Endothelial cell of umbilical vein (primary cell): ENCODE results near the gene GLI2. TPM values are rescaled to one million over a fixed set of nuclear protein-coding genes. Genes with fewer than 3 reads are reported as not detected.

Source experiments
- BruUV-seq: library from RNA; stranded (reverse); fragments of 400-500 nt; replicated peaks from 2 replicates; lab custom pipeline; 2021; lab: Mats Ljungman, UMichigan
- CTCF ChIA-PET: fragments of 300-600, 350-600 bp; sonication (Branson Sonifier 250); formaldehyde crosslinking; loops from one replicate; lab custom pipeline; 2021; ENCODE audit warnings: antibody characterized with exemption, inconsistent platforms; lab: Charles Lee
- POLR2A ChIA-PET: fragments of 300-600, 350-600 bp; sonication (Branson Sonifier 250); formaldehyde crosslinking; loops from one replicate; lab custom pipeline; 2021; ENCODE audit warnings: antibody characterized with exemption, inconsistent platforms; lab: Charles Lee
- DNase-seq: peaks from one replicate; pipeline ENCODE4 v3.0.0-alpha.2; 2011; ENCODE audit warnings: low read depth, low spot score
- FAIRE-seq: peaks from 2 replicates; lab custom pipeline; 2011; peaks lifted over from hg19 to GRCh38; lab: Jason Lieb, UNC
- H2AFZ ChIP-seq: 2 replicates; pipeline ENCODE4 v1.6.0; 2012; ENCODE audit warnings: low read depth, low read length, control low read depth, inconsistent platforms
- H3K27ac ChIP-seq: 2 replicates; pipeline ENCODE4 v1.5.1; 2011; ENCODE audit warnings: low read depth, mild to moderate bottlenecking, control low read depth, low read length, moderate library complexity; ENCODE audit not compliant: insufficient read depth
- H3K27me3 ChIP-seq, 2 experiments: 2 replicates each; pipeline versions ENCODE4 v1.6.0 to v1.6.1; 2011; ENCODE audit warnings: low read length in 2 of 2, mixed read lengths in 1 of 2; ENCODE audit not compliant: control insufficient read depth in 2 of 2, insufficient read depth in 2 of 2
- H3K36me3 ChIP-seq, 2 experiments: 2 replicates in 1 of 2; 3 replicates in 1 of 2; pipeline ENCODE4 v1.5.1; 2011; ENCODE audit warnings: low read length in 2 of 2, mild to moderate bottlenecking in 1 of 2, moderate library complexity in 1 of 2; ENCODE audit not compliant: control insufficient read depth in 2 of 2, insufficient read depth in 2 of 2; ENCODE audit errors: extremely low read depth in 1 of 2
- H3K4me1 ChIP-seq: 3 replicates; pipeline ENCODE4 v1.5.1; 2011; ENCODE audit warnings: mild to moderate bottlenecking, low read length; ENCODE audit not compliant: control insufficient read depth, insufficient read depth; ENCODE audit errors: extremely low read depth
- H3K4me2 ChIP-seq: 2 replicates; pipeline ENCODE4 v1.6.1; 2011; ENCODE audit warnings: low read length, control low read depth, mixed read lengths; ENCODE audit not compliant: insufficient read depth
- H3K4me3 ChIP-seq, 3 experiments: fragments of 200-600 bp in 1 of 3; sonication (generic), shearing (Covaris generic) in 1 of 3; replicated peaks in 1 of 3; 2 replicates each; pipeline ENCODE4 v1.5.1; 2011 to 2016; ENCODE audit warnings: control low read depth in 3 of 3, low read length in 3 of 3, mild to moderate bottlenecking in 2 of 3, inconsistent platforms in 1 of 3, low read depth in 1 of 3, moderate library complexity in 1 of 3; ENCODE audit not compliant: insufficient read depth in 1 of 3
- H3K79me2 ChIP-seq: 2 replicates; pipeline ENCODE4 v1.6.0; 2012; ENCODE audit warnings: low read length, inconsistent platforms; ENCODE audit not compliant: control insufficient read depth, insufficient read depth
- H3K9ac ChIP-seq: replicated peaks from 2 replicates; pipeline ENCODE3; 2011; ENCODE audit warnings: low read length, control low read depth; ENCODE audit not compliant: insufficient read depth; ENCODE audit errors: extremely low read depth
- H3K9me1 ChIP-seq: replicated peaks from 3 replicates; pipeline ENCODE4 v1.6.0; 2011; ENCODE audit warnings: mild to moderate bottlenecking, low read length; ENCODE audit not compliant: control insufficient read depth, insufficient read depth; ENCODE audit errors: extremely low read depth
- H3K9me3 ChIP-seq: replicated peaks from 2 replicates; pipeline ENCODE4 v1.5.1; 2012; ENCODE audit warnings: low read length, inconsistent platforms; ENCODE audit not compliant: control insufficient read depth, insufficient read depth
- H4K20me1 ChIP-seq: replicated peaks from 2 replicates; pipeline ENCODE3; 2011; ENCODE audit warnings: mild to moderate bottlenecking, low read length; ENCODE audit not compliant: control insufficient read depth, insufficient read depth; ENCODE audit errors: extremely low read depth
- EZH2 ChIP-seq: IDR thresholded peaks from 2 replicates; pipeline ENCODE4 v1.6.1; 2012; ENCODE audit warnings: borderline replicate concordance, low read depth, mild to moderate bottlenecking, moderate library complexity, low read length, inconsistent platforms; ENCODE audit not compliant: severe bottlenecking
- FOS ChIP-seq: IDR thresholded peaks from 2 replicates; pipeline ENCODE4 v1.6.1; 2011; ENCODE audit warnings: mild to moderate bottlenecking, low read length, moderate library complexity, borderline replicate concordance; ENCODE audit not compliant: insufficient read depth
- GATA2 ChIP-seq: IDR thresholded peaks from 2 replicates; pipeline ENCODE4 v1.7.0; 2011; ENCODE audit warnings: low read depth, mild to moderate bottlenecking, moderate library complexity, mixed read lengths, low read length; ENCODE audit not compliant: insufficient read length, insufficient read depth
- JUN ChIP-seq: IDR thresholded peaks from 2 replicates; pipeline ENCODE4 v1.6.1; 2011; ENCODE audit warnings: borderline replicate concordance, low read depth; ENCODE audit not compliant: insufficient read length, insufficient read depth
- MYC ChIP-seq: IDR thresholded peaks from one replicate; pipeline ENCODE4 v1.6.1; 2011; ENCODE audit warnings: mild to moderate bottlenecking, low read depth, low read length
- POLR2A ChIP-seq: IDR thresholded peaks from 2 replicates; pipeline ENCODE4 v1.6.1; 2012; ENCODE audit warnings: low read depth, mild to moderate bottlenecking, control low read depth, low read length
- POLR2AphosphoS5 ChIP-seq: IDR thresholded peaks from 2 replicates; pipeline ENCODE4 v1.6.1; 2012; ENCODE audit warnings: low read depth, mild to moderate bottlenecking, control low read depth, low read length, moderate library complexity; ENCODE audit not compliant: insufficient read depth
- dilution Hi-C: fragments of 300-500 bp; cut with MboI; formaldehyde crosslinking; loops from one replicate; pipeline ENCODE4 v1.15.0; 2019; ENCODE audit warnings: low sequenced_read_pairs; ENCODE audit not compliant: extremely low pct_ligation_motif_present
- intact Hi-C: fragments of 100-400 bp; cut with micrococcal nuclease; formaldehyde crosslinking; loops from one replicate; pipeline ENCODE4 v1.10.0; 2022
- polyA plus RNA-seq, 4 experiments: library from polyadenylated mRNA; depleted of rRNA in 3 of 4; stranded (reverse) in 3 of 4; unstranded in 1 of 4; fragments of >200 nt; gene quantifications; 2 replicates each; pipeline versions ENCODE4 v1.2.1 to v1.2.3, GENCODE V29; 2011 to 2012; ENCODE audit warnings: missing spikeins in 1 of 4
- total RNA-seq: library from RNA; stranded (reverse); gene quantifications from 2 replicates; pipeline ENCODE4 v1.2.3, GENCODE V29; 2021
- TF ChIP-seq, protein P1 (sequence below): IDR thresholded peaks from 2 replicates; pipeline ENCODE4 v1.6.1; 2011; ENCODE audit not compliant: insufficient read depth, insufficient read length
- TF ChIP-seq, protein P2 (sequence below), 2 donors: IDR thresholded peaks; 1 replicate in 1 of 2; 2 replicates in 1 of 2; pipeline ENCODE4 v1.5.1; 2011; ENCODE audit warnings: low read length in 2 of 2, mild to moderate bottlenecking in 2 of 2, moderate library complexity in 2 of 2, control low read depth in 1 of 2, inconsistent platforms in 1 of 2, low read depth in 1 of 2; ENCODE audit not compliant: insufficient read depth in 1 of 2; ENCODE audit errors: extremely low read depth in 1 of 2

GLI2 gene
- total and polyA plus RNA-seq, 2 donors (not counting 3 experiments of a cell fraction or from before 2014, with no cell fraction given): 0.13 TPM; not detected in 1

DNA sequence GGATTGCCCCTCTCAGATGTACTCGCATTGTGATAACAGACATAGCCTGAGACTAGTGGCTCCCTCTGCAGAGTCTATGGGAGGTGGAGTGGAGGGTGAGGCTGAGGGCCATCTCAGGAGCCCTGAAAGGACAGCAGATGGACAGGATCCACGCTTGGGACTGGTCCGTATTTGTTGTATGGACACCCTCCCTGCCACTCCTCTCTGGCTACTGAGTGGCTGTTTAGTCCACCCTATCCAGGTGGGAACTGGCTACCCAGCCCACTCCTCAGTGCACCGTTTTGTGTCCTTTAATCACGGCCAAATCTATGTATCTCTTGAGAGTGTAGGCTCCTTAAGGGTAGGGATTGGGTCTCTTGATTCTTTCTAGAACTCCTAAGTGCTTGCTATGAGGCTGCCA lies 4.5 kb upstream of the GLI2 start:
- dilution Hi-C loops: no loop called here

More for the DNA sequence above, 4.5 kb upstream of the GLI2 start:
- Histone ChIP-seq H3K4me1 (no peaks in the 10 kb centered on the region), H4K20me1 (no peaks in the 10 kb centered on the region), H3K27ac (no peak overlapping the region), H3K36me3 (no peaks in the 10 kb centered on the region), H3K9me1 (no peaks in the 10 kb centered on the region), H3K79me2 (no peaks in the 10 kb centered on the region), H3K27me3 (peaks cover 28 to 49% of the 10 kb centered on the region in 2 experiments), H3K4me2 (no peak overlapping the region), H3K9me3 (no peaks in the 10 kb centered on the region), H3K9ac (no peak overlapping the region), H2AFZ (no peak overlapping the region), H3K4me3 (no peak overlapping the region)
- FAIRE-seq: no peak
- intact Hi-C loops: no loop called here
- no peak for TF ChIP-seq GATA2
- no peak for TF ChIP-seq POLR2A
- TF ChIP-seq EZH2: no peak
- TF ChIP-seq, protein P1, sequence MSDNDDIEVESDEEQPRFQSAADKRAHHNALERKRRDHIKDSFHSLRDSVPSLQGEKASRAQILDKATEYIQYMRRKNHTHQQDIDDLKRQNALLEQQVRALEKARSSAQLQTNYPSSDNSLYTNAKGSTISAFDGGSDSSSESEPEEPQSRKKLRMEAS: no peak
- TF ChIP-seq, protein P2, sequence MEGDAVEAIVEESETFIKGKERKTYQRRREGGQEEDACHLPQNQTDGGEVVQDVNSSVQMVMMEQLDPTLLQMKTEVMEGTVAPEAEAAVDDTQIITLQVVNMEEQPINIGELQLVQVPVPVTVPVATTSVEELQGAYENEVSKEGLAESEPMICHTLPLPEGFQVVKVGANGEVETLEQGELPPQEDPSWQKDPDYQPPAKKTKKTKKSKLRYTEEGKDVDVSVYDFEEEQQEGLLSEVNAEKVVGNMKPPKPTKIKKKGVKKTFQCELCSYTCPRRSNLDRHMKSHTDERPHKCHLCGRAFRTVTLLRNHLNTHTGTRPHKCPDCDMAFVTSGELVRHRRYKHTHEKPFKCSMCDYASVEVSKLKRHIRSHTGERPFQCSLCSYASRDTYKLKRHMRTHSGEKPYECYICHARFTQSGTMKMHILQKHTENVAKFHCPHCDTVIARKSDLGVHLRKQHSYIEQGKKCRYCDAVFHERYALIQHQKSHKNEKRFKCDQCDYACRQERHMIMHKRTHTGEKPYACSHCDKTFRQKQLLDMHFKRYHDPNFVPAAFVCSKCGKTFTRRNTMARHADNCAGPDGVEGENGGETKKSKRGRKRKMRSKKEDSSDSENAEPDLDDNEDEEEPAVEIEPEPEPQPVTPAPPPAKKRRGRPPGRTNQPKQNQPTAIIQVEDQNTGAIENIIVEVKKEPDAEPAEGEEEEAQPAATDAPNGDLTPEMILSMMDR (IDR thresholded peaks at IDR 0.05; ENCODE audit: extremely low read depth in 1 of 2, insufficient read depth in 1 of 2, low read depth in 1 of 2, low read length in 2 of 2): no peak
- no peak for TF ChIP-seq POLR2AphosphoS5
- no peak for TF ChIP-seq JUN
- no peak for TF ChIP-seq FOS
- no peak for TF ChIP-seq MYC
- DNase-seq: no peak
- ChIA-PET CTCF (no interaction called here), POLR2A (no interaction called here)
- BruUV-seq: no TSS peak
